ENCODE measurements around the gene YTHDC2.

The YTHDC2 gene

DNA sequence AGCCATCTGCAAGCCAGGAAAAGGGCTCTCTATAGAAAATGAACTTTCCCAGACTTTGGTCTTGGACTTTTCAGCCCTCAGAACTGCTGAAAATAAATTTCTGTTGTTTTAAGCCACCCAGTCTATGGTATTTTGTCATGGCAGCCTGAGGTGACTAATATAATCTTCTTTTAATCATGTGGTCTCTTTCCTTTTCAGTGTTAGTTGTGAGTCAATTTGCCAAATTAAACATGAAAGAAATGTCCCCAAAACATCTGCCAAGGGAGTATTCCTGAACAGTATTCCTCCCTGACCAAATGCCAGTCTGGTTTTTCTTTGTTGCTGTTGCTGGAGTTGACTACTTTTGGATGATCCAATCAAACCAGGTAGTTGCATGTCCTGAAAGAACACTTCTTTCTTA, 4.7 kb upstream of the YTHDC2 start:
- TF ChIP-seq, protein P1, sequence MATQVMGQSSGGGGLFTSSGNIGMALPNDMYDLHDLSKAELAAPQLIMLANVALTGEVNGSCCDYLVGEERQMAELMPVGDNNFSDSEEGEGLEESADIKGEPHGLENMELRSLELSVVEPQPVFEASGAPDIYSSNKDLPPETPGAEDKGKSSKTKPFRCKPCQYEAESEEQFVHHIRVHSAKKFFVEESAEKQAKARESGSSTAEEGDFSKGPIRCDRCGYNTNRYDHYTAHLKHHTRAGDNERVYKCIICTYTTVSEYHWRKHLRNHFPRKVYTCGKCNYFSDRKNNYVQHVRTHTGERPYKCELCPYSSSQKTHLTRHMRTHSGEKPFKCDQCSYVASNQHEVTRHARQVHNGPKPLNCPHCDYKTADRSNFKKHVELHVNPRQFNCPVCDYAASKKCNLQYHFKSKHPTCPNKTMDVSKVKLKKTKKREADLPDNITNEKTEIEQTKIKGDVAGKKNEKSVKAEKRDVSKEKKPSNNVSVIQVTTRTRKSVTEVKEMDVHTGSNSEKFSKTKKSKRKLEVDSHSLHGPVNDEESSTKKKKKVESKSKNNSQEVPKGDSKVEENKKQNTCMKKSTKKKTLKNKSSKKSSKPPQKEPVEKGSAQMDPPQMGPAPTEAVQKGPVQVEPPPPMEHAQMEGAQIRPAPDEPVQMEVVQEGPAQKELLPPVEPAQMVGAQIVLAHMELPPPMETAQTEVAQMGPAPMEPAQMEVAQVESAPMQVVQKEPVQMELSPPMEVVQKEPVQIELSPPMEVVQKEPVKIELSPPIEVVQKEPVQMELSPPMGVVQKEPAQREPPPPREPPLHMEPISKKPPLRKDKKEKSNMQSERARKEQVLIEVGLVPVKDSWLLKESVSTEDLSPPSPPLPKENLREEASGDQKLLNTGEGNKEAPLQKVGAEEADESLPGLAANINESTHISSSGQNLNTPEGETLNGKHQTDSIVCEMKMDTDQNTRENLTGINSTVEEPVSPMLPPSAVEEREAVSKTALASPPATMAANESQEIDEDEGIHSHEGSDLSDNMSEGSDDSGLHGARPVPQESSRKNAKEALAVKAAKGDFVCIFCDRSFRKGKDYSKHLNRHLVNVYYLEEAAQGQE (IDR thresholded peaks at IDR 0.05; ENCODE audit: insufficient replicate concordance, low read depth) = no peak
- TF ChIP-seq, protein P2, sequence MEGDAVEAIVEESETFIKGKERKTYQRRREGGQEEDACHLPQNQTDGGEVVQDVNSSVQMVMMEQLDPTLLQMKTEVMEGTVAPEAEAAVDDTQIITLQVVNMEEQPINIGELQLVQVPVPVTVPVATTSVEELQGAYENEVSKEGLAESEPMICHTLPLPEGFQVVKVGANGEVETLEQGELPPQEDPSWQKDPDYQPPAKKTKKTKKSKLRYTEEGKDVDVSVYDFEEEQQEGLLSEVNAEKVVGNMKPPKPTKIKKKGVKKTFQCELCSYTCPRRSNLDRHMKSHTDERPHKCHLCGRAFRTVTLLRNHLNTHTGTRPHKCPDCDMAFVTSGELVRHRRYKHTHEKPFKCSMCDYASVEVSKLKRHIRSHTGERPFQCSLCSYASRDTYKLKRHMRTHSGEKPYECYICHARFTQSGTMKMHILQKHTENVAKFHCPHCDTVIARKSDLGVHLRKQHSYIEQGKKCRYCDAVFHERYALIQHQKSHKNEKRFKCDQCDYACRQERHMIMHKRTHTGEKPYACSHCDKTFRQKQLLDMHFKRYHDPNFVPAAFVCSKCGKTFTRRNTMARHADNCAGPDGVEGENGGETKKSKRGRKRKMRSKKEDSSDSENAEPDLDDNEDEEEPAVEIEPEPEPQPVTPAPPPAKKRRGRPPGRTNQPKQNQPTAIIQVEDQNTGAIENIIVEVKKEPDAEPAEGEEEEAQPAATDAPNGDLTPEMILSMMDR (IDR thresholded peaks at IDR 0.05; ENCODE audit: insufficient read depth, low read length) = no peak
- TF ChIP-seq SPI1 (IDR thresholded peaks at IDR 0.05; ENCODE audit: borderline replicate concordance, low read depth) (no peak), GABPA (IDR thresholded peaks at IDR 0.05; ENCODE audit: low read depth) (no peak), POLR2AphosphoS5 (IDR thresholded peaks at IDR 0.05; ENCODE audit: low read depth) (no peak)
- Histone ChIP-seq H3K27me3 (ENCODE audit: insufficient read depth, poor library complexity, severe bottlenecking) (no peaks in the 10 kb centered on the region), H3K4me3 (replicated peaks; ENCODE audit: insufficient read depth, low read length) (no peak overlapping the region), H3K27ac (replicated peaks) (no peak overlapping the region)
- DNase-seq (ENCODE audit: low read depth in 1 of 2, low spot score in 1 of 2) = no peak

DNA sequence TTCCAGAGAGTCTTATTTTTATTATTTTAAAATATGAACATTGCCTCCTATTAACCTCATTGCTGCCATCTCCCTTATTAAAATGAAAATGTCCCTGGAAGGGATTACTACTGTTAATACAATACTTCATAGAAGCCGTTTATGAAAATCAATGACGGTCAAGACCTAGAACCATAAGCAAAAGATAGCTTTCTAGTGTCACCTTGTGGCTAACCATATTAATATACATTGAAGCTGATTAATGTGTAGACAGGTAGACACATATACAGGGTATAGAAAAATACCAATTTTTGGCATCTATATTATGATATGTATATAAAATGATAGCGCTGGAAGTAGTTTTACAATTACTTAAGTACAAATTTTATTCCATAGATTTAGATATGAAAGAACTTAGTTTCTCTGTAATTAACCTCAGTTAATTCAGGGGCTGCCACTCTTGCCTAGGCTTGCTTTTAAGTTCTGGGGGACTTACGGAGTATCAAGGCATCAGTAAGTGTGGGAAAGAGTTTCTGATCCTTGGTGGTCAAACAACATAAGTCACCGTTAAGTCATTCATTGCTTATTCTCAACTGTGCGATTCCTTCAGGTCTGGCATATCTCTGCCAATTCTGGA, 2.5 kb upstream of the YTHDC2 start:
- Histone ChIP-seq H3K27ac (replicated peaks) (no peak overlapping the region), H3K4me3 (replicated peaks; ENCODE audit: insufficient read depth, low read length) (no peak overlapping the region), H3K27me3 (ENCODE audit: insufficient read depth, poor library complexity, severe bottlenecking) (no peaks in the 10 kb centered on the region)
- DNase-seq (ENCODE audit: low read depth in 1 of 2, low spot score in 1 of 2) = no peak
- no peak for TF ChIP-seq GABPA (IDR thresholded peaks at IDR 0.05; ENCODE audit: low read depth)
- TF ChIP-seq, protein P1 (IDR thresholded peaks at IDR 0.05; ENCODE audit: insufficient replicate concordance, low read depth) = no peak
- no peak for TF ChIP-seq SPI1 (IDR thresholded peaks at IDR 0.05; ENCODE audit: borderline replicate concordance, low read depth)
- TF ChIP-seq POLR2AphosphoS5 (IDR thresholded peaks at IDR 0.05; ENCODE audit: low read depth) = no peak
- TF ChIP-seq, protein P2 (IDR thresholded peaks at IDR 0.05; ENCODE audit: insufficient read depth, low read length) = no peak

DNA sequence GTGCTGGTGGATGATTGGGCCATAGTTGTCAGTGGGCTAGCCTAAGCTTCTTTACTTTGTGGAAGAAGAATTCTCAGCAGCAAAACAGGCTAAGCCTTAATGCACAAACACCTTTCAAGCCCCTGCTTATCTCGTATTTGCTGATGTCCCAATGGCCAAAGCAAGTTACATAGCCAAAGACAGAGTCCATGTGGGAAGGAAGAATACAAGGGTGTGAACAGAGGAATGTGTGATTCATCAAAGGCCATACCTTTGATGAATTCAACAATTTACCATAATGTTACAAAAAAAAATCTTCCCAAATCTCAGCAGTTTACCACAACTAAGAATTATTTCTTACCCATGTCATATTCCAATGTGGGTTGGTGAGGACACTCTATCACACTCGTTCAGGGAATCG, 1.2 kb upstream of the YTHDC2 start:
- H3K27ac ChIP-seq (replicated peaks) = no peak overlapping the region
- H3K4me3 ChIP-seq (replicated peaks; ENCODE audit: insufficient read depth, low read length) = no peak overlapping the region
- H3K27me3 ChIP-seq (ENCODE audit: insufficient read depth, poor library complexity, severe bottlenecking) = no peaks in the 10 kb centered on the region
- TF ChIP-seq GABPA (IDR thresholded peaks at IDR 0.05; ENCODE audit: low read depth) = no peak
- TF ChIP-seq, protein P2 (IDR thresholded peaks at IDR 0.05; ENCODE audit: insufficient read depth, low read length) = no peak
- TF ChIP-seq, protein P1 (IDR thresholded peaks at IDR 0.05; ENCODE audit: insufficient replicate concordance, low read depth) = no peak
- TF ChIP-seq SPI1 (IDR thresholded peaks at IDR 0.05; ENCODE audit: borderline replicate concordance, low read depth) = no peak
- TF ChIP-seq POLR2AphosphoS5 (IDR thresholded peaks at IDR 0.05; ENCODE audit: low read depth) = no peak
- no peak for DNase-seq (ENCODE audit: low read depth in 1 of 2, low spot score in 1 of 2)
